ENCODE measurements around the gene DAPK1.
"Not testable (repeated sequence)": the region's sequence is repeated elsewhere in the genome, so short reads cannot be mapped to it uniquely, and the experiment has no call there.

Gene DAPK1

GRCh38 chr9:87500491-87501270, 3.0 kb downstream of the DAPK1 start:
- no peak for TF ChIP-seq CTCF (IDR thresholded peaks at IDR 0.05; ENCODE audit: control extremely low read depth, extremely low read depth, low read depth, missing control alignments)
- CTCF ChIA-PET: interaction anchor here (1.2 to 1.9 kb wide), 3 partner anchors 9 to 19 kb away, joined by 3 to 7 read pairs (median 5); no protein-coding TSS in a partner anchor
- POLR2A ChIA-PET: no interaction called here
- no peak for DNase-seq (ENCODE audit: extremely low spot score)

GRCh38 chr9:87501271-87501656, 3.6 kb downstream of the DAPK1 start:
- POLR2A ChIA-PET; DNase-seq (ENCODE audit: extremely low spot score): not testable (repeated sequence)
- CTCF ChIA-PET: interaction anchor here (3.4 kb wide), 1 partner anchor 12 kb away, joined by 24 read pairs; no protein-coding TSS in a partner anchor

- TF ChIP-seq CTCF (IDR thresholded peaks at IDR 0.05; ENCODE audit: control extremely low read depth, extremely low read depth, low read depth, missing control alignments): no peak
- ChIA-PET POLR2A (no interaction called here), CTCF (interaction anchor here (3.4 kb wide), 1 partner anchor 12 kb away, joined by 24 read pairs; no protein-coding TSS in a partner anchor)
- DNase-seq (ENCODE audit: extremely low spot score): no peak
Observed at GRCh38 chr9:87501806-87502205, 4.1 kb downstream of the DAPK1 start.

GRCh38 chr9:87502391-87503221, 4.9 kb downstream of the DAPK1 start:
- no peak for DNase-seq (ENCODE audit: extremely low spot score)
- CTCF ChIA-PET: interaction anchor here (0.7 to 3.4 kb wide), 2 partner anchors 11 to 83 kb away, joined by 3 to 24 read pairs; no protein-coding TSS in a partner anchor
- POLR2A ChIA-PET: interaction anchor here (0.6 kb wide), 1 partner anchor 9 kb away, joined by 3 read pairs; no protein-coding TSS in a partner anchor
- TF ChIP-seq CTCF (IDR thresholded peaks at IDR 0.05; ENCODE audit: control extremely low read depth, extremely low read depth, low read depth, missing control alignments): no peak

- ChIA-PET POLR2A (no interaction called here), CTCF (interaction anchor here (3.4 kb wide), 1 partner anchor 10 kb away, joined by 24 read pairs; no protein-coding TSS in a partner anchor)
- no peak for TF ChIP-seq CTCF (IDR thresholded peaks at IDR 0.05; ENCODE audit: control extremely low read depth, extremely low read depth, low read depth, missing control alignments)
- no peak for DNase-seq (ENCODE audit: extremely low spot score)
Observed at GRCh38 chr9:87503430-87503829, 5.8 kb downstream of the DAPK1 start.

- POLR2A ChIA-PET: no interaction called here
- DNase-seq (ENCODE audit: extremely low spot score): no peak
- CTCF ChIA-PET: interaction anchor here (3.4 kb wide), 1 partner anchor 10 kb away, joined by 24 read pairs; no protein-coding TSS in a partner anchor
- no peak for TF ChIP-seq CTCF (IDR thresholded peaks at IDR 0.05; ENCODE audit: control extremely low read depth, extremely low read depth, low read depth, missing control alignments)
Observed at GRCh38 chr9:87503927-87504326, 6.3 kb downstream of the DAPK1 start.
